Activated naive CD8-positive, alpha-beta T cell treated with anti-CD3 and anti-CD28 coated beads, Interleukin-2, amount 10 ng/mL, durations not matched to agents 7 days and 5 days (primary cell): Measurements from ENCODE around the gene DLG2. TPM values are rescaled to one million over a fixed set of nuclear protein-coding genes. Genes with fewer than 3 reads are reported as not detected.
"Not testable (repeated sequence)": the region's sequence is repeated elsewhere in the genome, so short reads cannot be mapped to it uniquely, and the experiment has no call there.

ENCODE experiments used
- ATAC-seq: fragments of 150-1000 bp; cut with Tn5 transposase; one replicate; pipeline ENCODE4 v1.10.0; 2021; ENCODE audit warnings: low read depth, moderate library complexity
- POLR2A ChIA-PET: fragments of 350-600 bp; sonication (Branson Sonifier 250); formaldehyde crosslinking; loops from one replicate; lab custom pipeline; 2021; ENCODE audit warnings: antibody characterized with exemption; lab: Charles Lee
- DNase-seq: peaks from one replicate; pipeline ENCODE4 v3.0.0; 2021
- H3K27ac Mint-ChIP-seq: one replicate; pipeline ENCODE4 v1.8.0; 2022; ENCODE audit warnings: mild to moderate bottlenecking, mixed read lengths
- H3K27me3 Mint-ChIP-seq: one replicate; pipeline ENCODE4 v1.8.0; 2022; ENCODE audit warnings: mild to moderate bottlenecking, moderate library complexity, mixed read lengths
- H3K36me3 Mint-ChIP-seq: one replicate; pipeline ENCODE4 v1.8.0; 2021; ENCODE audit warnings: mild to moderate bottlenecking, mixed read lengths
- H3K4me1 Mint-ChIP-seq: one replicate; pipeline ENCODE4 v1.8.0; 2021; ENCODE audit warnings: mixed read lengths
- H3K4me3 Mint-ChIP-seq: one replicate; pipeline ENCODE4 v1.8.0; 2022; ENCODE audit warnings: mild to moderate bottlenecking, moderate library complexity, mixed read lengths
- H3K9me3 Mint-ChIP-seq: one replicate; pipeline ENCODE4 v1.8.0; 2021; ENCODE audit warnings: mixed read lengths
- total RNA-seq, 2 experiments: library from RNA; stranded (reverse); gene quantifications; one replicate each; pipeline ENCODE4 v1.2.3, GENCODE V29; 2021

The DLG2 gene
- 1 to 10 TPM; 2.6 to 3.4 TPM for total RNA-seq

DNA sequence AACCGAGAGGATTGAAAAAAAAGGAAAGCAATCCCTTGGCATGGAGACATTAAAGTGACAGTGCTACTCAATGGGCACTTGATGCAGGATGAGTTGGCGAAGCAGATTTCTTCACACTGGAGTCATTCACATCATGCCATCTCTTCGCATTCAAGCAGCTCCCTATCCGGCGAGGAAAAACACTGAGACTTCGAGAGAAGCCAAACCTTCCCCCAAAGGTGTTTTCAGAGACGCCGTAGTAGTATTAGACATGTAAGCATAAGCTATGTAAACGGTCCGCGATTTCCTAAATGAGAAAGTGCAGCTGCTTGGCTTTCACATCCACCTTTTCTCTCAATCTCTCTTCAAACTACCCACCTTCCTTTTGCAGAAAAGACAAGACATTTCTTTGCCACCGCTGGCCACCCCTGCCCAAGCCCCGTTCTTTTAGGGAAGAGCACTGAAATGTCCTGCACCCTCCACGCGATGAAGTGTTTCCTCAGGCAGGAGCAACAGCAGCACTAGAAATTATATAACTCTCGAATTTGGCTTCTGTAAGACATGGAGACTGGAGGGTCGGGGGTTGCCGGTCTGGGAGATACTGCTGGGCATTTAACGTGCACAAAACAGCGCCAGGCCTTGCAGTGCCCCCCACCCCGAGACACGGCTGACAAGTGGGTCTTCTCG lies at the start of gene DLG2:
Gene DLG2, minus strand, starts transcription at position 13 of the 666 bp plus-strand sequence.
- Mint-ChIP-seq H3K27me3 (peaks cover 2% of the 10 kb centered on the region), H3K9me3 (no peaks in the 10 kb centered on the region), H3K36me3 (peaks cover 16% of the 10 kb centered on the region), H3K4me1 (peaks cover 29% of the 10 kb centered on the region), H3K27ac (peak within 1 kb of the TSS; percentile 95), H3K4me3 (peak within 1 kb of the TSS; percentile 97)
- peak; percentile 32 for DNase-seq
- POLR2A ChIA-PET: interaction anchor here (1.0 to 3.8 kb wide), 11 partner anchors 14 to 675 kb away, joined by 3 to 48 read pairs (median 4); partner anchors contain the start of genes CCDC83, CREBZF, EED and HIKESHI
- no peak for ATAC-seq

GRCh38 chr11:85673393-85673792 lies 46.2 kb upstream of the DLG2 start:
- no peak for DNase-seq
- Mint-ChIP-seq H3K27me3 (peaks cover 8% of the 10 kb centered on the region), H3K4me3 (no peak overlapping the region), H3K4me1 (peaks cover 2% of the 10 kb centered on the region), H3K9me3 (peaks cover 5% of the 10 kb centered on the region), H3K36me3 (peaks cover 8% of the 10 kb centered on the region), H3K27ac (no peak overlapping the region)
- ATAC-seq: peak; percentile 39
- POLR2A ChIA-PET: no interaction called here

DNA sequence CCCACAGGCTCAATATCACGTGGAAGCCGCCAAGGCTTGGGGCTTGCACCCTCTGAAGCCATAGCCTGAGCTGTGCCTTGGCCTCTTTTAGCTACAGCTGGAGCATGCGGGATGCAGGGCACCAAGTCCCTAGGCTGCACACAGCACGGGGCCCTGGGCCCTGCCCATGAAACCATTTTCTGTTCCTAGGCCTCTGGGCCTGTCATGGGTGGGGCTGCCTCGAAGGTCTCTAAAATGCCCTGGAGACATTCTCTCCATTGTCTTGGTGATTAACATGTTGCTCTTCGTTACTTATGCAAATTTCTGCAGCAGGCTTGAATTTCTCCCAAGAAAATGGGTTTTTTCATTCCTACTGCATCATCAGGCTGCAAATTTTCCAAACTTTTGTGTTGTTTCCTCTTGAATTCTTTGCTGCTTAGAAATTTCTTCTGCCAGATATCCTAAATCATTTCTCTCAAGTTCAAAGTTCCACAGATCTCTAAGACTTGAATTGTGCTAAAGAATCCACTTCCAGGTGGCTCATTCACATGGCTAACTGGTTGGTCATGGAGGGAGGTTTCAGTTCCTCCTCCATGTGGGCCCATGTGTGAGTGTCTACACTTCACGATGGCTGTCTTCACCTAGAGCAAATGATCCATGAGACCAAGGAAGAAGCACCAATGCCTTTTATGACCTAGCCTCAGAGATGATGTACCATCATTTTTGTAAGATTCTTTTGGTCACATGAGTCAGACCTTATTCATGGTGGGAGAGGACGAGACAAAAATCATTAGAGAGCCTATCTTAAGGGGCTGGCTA lies 45.2 kb upstream of the DLG2 start:
- H3K27me3 Mint-ChIP-seq: peaks cover 8% of the 10 kb centered on the region
- ATAC-seq (no peak), DNase-seq (no peak)
- POLR2A ChIA-PET: no interaction called here
- peaks cover 2% of the 10 kb centered on the region for H3K4me1 Mint-ChIP-seq
- H3K36me3 Mint-ChIP-seq: peaks cover 8% of the 10 kb centered on the region
- no peak overlapping the region for H3K4me3 Mint-ChIP-seq
- no peak overlapping the region for H3K27ac Mint-ChIP-seq
- peaks cover 5% of the 10 kb centered on the region for H3K9me3 Mint-ChIP-seq

- H3K4me3 Mint-ChIP-seq, H3K36me3 Mint-ChIP-seq, H3K27me3 Mint-ChIP-seq, H3K4me1 Mint-ChIP-seq, H3K27ac Mint-ChIP-seq, ATAC-seq, POLR2A ChIA-PET, H3K9me3 Mint-ChIP-seq, DNase-seq: not testable (repeated sequence)
Measured at GRCh38 chr11:85670949-85671663, 44.0 kb upstream of the DLG2 start.

DNA sequence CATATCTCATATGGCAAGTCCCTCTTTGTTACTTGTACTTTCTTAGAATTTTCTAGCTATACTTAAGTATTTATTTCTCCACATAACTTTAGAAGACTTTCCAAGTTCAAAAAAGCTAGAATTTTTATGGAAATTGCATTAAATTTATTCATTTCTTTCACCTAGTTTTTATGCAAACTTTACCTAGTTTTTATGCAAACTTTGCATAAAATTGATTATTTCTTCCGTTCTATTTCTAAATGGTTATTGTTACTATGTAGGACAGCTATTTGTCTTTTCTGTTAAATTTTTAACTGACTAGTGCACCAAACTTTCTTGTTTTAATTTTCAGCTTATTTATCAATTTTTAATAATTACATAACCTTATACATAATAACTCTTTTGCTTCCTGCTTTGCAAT lies 41.0 kb upstream of the DLG2 start:
- peaks cover 1% of the 10 kb centered on the region for H3K9me3 Mint-ChIP-seq
- no peak overlapping the region for H3K4me3 Mint-ChIP-seq
- H3K36me3 Mint-ChIP-seq: peaks cover 14% of the 10 kb centered on the region
- ATAC-seq (no peak), DNase-seq (no peak)
- peaks cover 2% of the 10 kb centered on the region for H3K27me3 Mint-ChIP-seq
- peaks cover 12% of the 10 kb centered on the region for H3K4me1 Mint-ChIP-seq
- POLR2A ChIA-PET: no interaction called here
- H3K27ac Mint-ChIP-seq: no peak overlapping the region

GRCh38 chr11:85666687-85667086 lies 39.5 kb upstream of the DLG2 start:
- peaks cover 2% of the 10 kb centered on the region for H3K27me3 Mint-ChIP-seq
- no peak overlapping the region for H3K27ac Mint-ChIP-seq
- H3K36me3 Mint-ChIP-seq: peaks cover 16% of the 10 kb centered on the region
- no peak overlapping the region for H3K4me3 Mint-ChIP-seq
- peaks cover 13% of the 10 kb centered on the region for H3K4me1 Mint-ChIP-seq
- ATAC-seq (no peak), DNase-seq (no peak)
- H3K9me3 Mint-ChIP-seq: peaks cover 1% of the 10 kb centered on the region
- POLR2A ChIA-PET: no interaction called here

DNA sequence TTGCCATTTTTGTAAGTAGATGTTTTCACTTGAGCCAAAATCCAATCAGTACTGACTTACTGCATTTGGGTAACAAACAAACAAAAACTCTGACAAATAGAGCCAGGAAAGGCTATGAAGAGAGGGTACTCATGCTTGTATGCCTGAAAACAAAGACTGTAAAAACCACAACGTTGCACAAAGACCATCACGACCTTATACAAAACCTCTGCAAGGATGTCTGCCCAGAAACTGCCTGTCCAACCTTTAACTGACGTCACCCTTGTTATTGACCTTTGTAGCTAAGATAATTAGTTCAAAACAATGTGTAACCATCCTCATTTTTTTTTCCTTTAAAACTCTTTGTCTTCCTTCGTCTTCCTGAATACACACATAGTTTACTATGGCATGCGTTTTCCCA lies 38.6 kb upstream of the DLG2 start:
- no peak overlapping the region for H3K27ac Mint-ChIP-seq
- POLR2A ChIA-PET: interaction anchor here (2.1 kb wide), 1 partner anchor 16 kb away, joined by 20 read pairs; no protein-coding TSS in a partner anchor
- no peak for ATAC-seq
- peaks cover 2% of the 10 kb centered on the region for H3K27me3 Mint-ChIP-seq
- DNase-seq: no peak
- peak overlapping the region; percentile 98 for H3K4me3 Mint-ChIP-seq
- no peaks in the 10 kb centered on the region for H3K9me3 Mint-ChIP-seq
- peaks cover 23% of the 10 kb centered on the region for H3K36me3 Mint-ChIP-seq
- peaks cover 22% of the 10 kb centered on the region for H3K4me1 Mint-ChIP-seq

DNA sequence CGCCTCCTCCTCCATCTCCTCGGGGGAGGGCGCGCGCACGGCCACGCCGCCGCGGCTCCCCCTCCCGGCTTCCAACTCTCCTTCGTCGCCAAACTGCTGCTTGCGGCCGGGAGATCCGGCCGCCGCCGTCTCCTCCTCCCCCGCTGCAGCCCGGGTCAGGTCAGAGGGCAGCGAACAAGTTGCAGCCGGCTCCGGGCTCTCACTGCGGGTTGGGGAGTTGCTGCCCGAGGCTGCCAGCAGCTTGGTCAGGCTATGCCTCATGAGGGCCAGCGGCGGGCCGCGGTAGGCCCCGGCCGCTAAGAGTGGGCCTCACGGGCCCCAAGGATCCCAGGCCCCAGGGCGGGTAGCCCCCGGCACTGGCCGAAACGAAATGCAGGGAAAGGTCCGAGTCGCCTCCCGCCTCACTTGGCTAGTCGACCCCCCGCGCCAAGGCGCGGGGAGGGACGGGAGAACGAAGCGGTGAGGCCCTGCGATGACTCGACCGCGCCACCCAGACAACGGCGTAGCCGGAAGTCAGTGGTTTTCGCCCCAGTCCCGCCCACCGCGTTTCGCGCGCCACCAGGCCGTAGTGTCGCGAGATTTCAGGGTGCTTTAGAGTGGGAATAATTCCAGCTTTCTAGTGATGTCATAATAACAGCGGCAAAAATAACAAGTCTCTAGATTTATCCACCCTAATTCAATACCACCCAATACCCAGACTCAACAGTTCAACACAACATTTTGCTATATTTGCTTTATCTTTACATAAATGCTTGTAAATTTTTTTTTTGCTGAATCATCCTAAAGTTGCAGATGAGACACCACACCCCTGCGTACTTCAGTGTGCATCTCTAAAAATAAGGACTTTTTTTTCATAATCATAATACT lies 37.7 kb upstream of the DLG2 start, which contains the start of gene CREBZF:
Gene CREBZF, minus strand, starts transcription at position 515 of the 867 bp plus-strand sequence. Its CDS starts 254 bp downstream, at position 261.
- peaks cover 1% of the 10 kb centered on the region for H3K27me3 Mint-ChIP-seq
- peak; percentile 96 for DNase-seq
- POLR2A ChIA-PET: interaction anchor here (0.6 to 2.9 kb wide), 21 partner anchors 12 to 784 kb away, joined by 3 to 72 read pairs (median 5); partner anchors contain the start of genes CCDC83, DLG2, EED and TMEM126A
- no peaks in the 10 kb centered on the region for H3K9me3 Mint-ChIP-seq
- peak within 1 kb of the TSS; percentile 98 for H3K4me3 Mint-ChIP-seq
- peaks cover 29% of the 10 kb centered on the region for H3K36me3 Mint-ChIP-seq
- peaks cover 29% of the 10 kb centered on the region for H3K4me1 Mint-ChIP-seq
- H3K27ac Mint-ChIP-seq: peak within 1 kb of the TSS; percentile 98
- peak; percentile 78 for ATAC-seq

- Mint-ChIP-seq H3K4me1 (peaks cover 35% of the 10 kb centered on the region), H3K36me3 (peaks cover 34% of the 10 kb centered on the region)
- ATAC-seq: peak; percentile 72
Measured at GRCh38 chr11:85663753-85664614, 36.8 kb upstream of the DLG2 start.

DNA sequence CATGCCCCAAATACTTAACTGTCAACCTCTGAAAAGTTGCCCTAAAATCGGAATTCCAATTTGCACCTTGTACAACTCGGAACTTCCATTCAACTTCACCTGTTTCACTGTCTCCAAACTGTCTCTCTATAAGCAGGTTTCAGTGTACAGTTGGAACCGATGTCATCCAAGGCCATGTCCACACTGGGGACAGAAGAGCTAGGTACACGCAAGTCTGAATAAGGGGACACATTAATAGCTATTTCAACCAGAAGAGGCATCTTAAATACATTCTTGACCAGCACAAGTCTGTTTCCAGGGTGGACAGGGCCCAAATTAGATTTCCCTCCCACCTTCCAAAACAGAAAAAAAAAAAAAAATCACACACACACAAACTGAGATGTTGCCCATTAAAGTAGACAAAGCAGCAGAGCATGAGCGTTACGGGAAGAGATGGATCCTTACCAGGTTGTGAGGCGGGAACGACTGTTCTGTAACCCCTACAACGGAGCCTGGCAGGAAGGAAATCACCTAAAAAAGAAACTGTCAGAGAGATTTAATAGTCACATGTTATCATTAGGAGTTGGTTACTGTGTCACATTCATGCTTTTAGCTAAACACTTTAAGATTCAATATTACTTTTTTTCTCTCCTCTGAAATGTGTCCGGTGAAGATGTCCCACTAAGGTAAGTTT lies 36.1 kb upstream of the DLG2 start:
- H3K4me1 Mint-ChIP-seq: peaks cover 40% of the 10 kb centered on the region

More at GRCh38 chr11:85663753-85664614, 36.8 kb upstream of the DLG2 start:
- no peaks in the 10 kb centered on the region for H3K27me3 Mint-ChIP-seq
- H3K9me3 Mint-ChIP-seq: no peaks in the 10 kb centered on the region
- POLR2A ChIA-PET: interaction anchor here (0.6 to 2.9 kb wide), 16 partner anchors 11 to 665 kb away, joined by 3 to 72 read pairs (median 6); partner anchors contain the start of genes CCDC83, DLG2, EED and PICALM
- peak; percentile 87 for DNase-seq
- peak overlapping the region; percentile 98 for H3K27ac Mint-ChIP-seq
- H3K4me3 Mint-ChIP-seq: peak overlapping the region; percentile 98

More for the DNA sequence above, 36.1 kb upstream of the DLG2 start:
- peak overlapping the region; percentile 98 for H3K27ac Mint-ChIP-seq
- POLR2A ChIA-PET: interaction anchor here (0.6 to 2.9 kb wide), 14 partner anchors 11 to 666 kb away, joined by 3 to 72 read pairs (median 6); partner anchors contain the start of genes CCDC83, DLG2, EED and PICALM
- no peaks in the 10 kb centered on the region for H3K9me3 Mint-ChIP-seq
- DNase-seq (no peak), ATAC-seq (peak; percentile 16)
- peak overlapping the region; percentile 98 for H3K4me3 Mint-ChIP-seq
- H3K36me3 Mint-ChIP-seq: peaks cover 36% of the 10 kb centered on the region
- H3K27me3 Mint-ChIP-seq: no peaks in the 10 kb centered on the region
